MM.1S (cell line): Measurements from ENCODE around the gene CALML5.

Experiments used
- DNase-seq: peaks from one replicate; pipeline ENCODE4 v3.0.0-alpha.2; 2015
- H2AFZ ChIP-seq: fragments of 300-600 bp; sonication (generic); 2 replicates; pipeline ENCODE4 v1.6.0; 2016; ENCODE audit warnings: antibody characterized with exemption, low read length
- H3F3A ChIP-seq: fragments of 300-600 bp; sonication (generic); 2 replicates; pipeline ENCODE4 v1.6.1; 2016; ENCODE audit warnings: mild to moderate bottlenecking, antibody characterized with exemption, low read length, moderate library complexity, mixed read lengths; ENCODE audit not compliant: insufficient read depth
- H3K27ac ChIP-seq: fragments of 300-600 bp; sonication (generic); 2 replicates; pipeline ENCODE4 v1.5.1; 2016; ENCODE audit warnings: mild to moderate bottlenecking, low read length
- H3K27me3 ChIP-seq: fragments of 300-600 bp; sonication (generic); replicated peaks from 2 replicates; pipeline ENCODE4 v1.6.0; 2016; ENCODE audit warnings: low read length; ENCODE audit not compliant: insufficient read depth
- H3K36me3 ChIP-seq: fragments of 300-600 bp; sonication (generic); replicated peaks from 2 replicates; pipeline ENCODE4 v1.6.1; 2016; ENCODE audit warnings: mild to moderate bottlenecking, low read length, mixed read lengths; ENCODE audit not compliant: insufficient read depth
- H3K4me1 ChIP-seq: fragments of 300-600 bp; sonication (generic); 2 replicates; pipeline ENCODE4 v1.6.1; 2016; ENCODE audit warnings: low read length, mixed read lengths
- H3K4me2 ChIP-seq: fragments of 300-600 bp; sonication (generic); 2 replicates; pipeline ENCODE4 v1.6.0; 2016; ENCODE audit warnings: low read depth, low read length
- H3K4me3 ChIP-seq: fragments of 300-600 bp; sonication (generic); 2 replicates; pipeline ENCODE4 v1.5.1; 2016; ENCODE audit warnings: low read length, mixed read lengths
- H3K79me2 ChIP-seq: fragments of 300-600 bp; sonication (generic); 2 replicates; pipeline ENCODE4 v1.6.1; 2016; ENCODE audit warnings: mixed run types, low read length, mixed read lengths
- H3K9ac ChIP-seq: fragments of 300-600 bp; sonication (generic); 2 replicates; pipeline ENCODE4 v1.6.1; 2016; ENCODE audit warnings: low read length, mixed read lengths
- H3K9me2 ChIP-seq: fragments of 300-600 bp; sonication (generic); replicated peaks from 2 replicates; pipeline ENCODE4 v1.6.1; 2016; ENCODE audit warnings: mild to moderate bottlenecking, low read length, mixed read lengths; ENCODE audit not compliant: insufficient read depth
- H3K9me3 ChIP-seq: fragments of 300-600 bp; sonication (generic); replicated peaks from 2 replicates; pipeline ENCODE4 v1.6.1; 2016; ENCODE audit warnings: mild to moderate bottlenecking, low read length, mixed read lengths; ENCODE audit not compliant: insufficient read depth
- H4K20me1 ChIP-seq: fragments of 300-600 bp; sonication (generic); 2 replicates; pipeline ENCODE4 v1.6.1; 2016; ENCODE audit warnings: mild to moderate bottlenecking, low read length, moderate library complexity, mixed read lengths; ENCODE audit not compliant: insufficient read depth
- EZH2 ChIP-seq: fragments of 300-600 bp; sonication (generic); optimal IDR thresholded peaks from 2 replicates; pipeline ENCODE3; 2017; ENCODE audit warnings: low read depth, mild to moderate bottlenecking, antibody characterized with exemption, low read length, mixed read lengths
- EZH2phosphoT487 ChIP-seq: fragments of 300-600 bp; sonication (generic); IDR thresholded peaks from 2 replicates; pipeline ENCODE4 v1.6.1; 2018; ENCODE audit warnings: antibody characterized with exemption, low read length
- TF ChIP-seq, protein P1 (sequence below): fragments of 300-600 bp; sonication (generic); IDR thresholded peaks from 2 replicates; pipeline ENCODE4 v1.5.1; 2016; ENCODE audit warnings: antibody characterized with exemption, low read length, mixed read lengths

The CALML5 gene

DNA sequence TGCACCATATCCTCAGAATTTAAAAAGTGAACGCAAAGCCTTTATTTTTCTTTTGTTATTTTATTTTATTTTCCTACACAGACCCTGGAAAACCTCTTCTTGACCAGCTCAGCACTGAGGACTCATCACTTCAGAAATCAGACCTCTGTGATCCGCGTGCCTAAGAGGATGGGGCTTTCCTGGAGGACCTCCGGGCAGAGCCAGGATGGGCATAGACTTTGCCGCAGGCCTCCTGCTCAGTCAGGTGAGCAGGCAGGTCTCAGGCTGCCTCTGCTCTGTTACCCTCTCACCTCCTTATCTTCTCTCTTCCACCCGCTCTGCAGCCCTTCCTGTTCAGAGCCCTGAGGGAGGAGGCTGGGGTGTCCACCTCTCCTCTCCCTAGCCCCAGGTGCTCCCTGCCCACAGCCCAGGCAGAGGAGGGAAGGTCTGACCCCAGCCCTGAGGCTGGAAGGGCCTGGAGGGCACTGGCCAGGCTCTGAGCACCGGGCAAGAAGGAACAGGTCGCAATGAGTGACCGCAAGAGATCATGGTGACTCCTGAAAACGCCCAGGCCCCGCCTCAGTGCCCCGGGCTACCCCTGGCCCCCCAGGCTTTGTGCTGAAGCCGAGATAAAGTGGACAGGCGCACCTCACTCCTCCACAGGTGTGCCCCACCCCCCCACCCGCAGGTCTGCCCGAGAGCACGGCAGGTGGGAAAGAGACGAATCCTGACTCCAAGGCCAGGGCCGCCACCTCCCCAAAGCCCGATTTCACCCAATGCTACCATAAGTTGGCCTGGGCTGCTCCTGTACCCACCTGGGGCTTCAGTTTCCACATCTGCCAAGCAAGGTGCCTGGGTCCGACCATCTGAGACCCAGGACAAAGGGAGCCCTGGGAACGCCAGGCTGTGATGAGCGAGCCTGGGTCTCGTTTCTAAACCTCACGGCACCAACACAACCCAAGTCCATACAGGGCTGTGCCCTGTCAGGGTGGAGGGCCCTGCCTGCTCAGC lies 2.8 kb downstream of the CALML5 start:
- TF ChIP-seq EZH2phosphoT487 (no peak), EZH2 (no peak)
- TF ChIP-seq, protein P1, sequence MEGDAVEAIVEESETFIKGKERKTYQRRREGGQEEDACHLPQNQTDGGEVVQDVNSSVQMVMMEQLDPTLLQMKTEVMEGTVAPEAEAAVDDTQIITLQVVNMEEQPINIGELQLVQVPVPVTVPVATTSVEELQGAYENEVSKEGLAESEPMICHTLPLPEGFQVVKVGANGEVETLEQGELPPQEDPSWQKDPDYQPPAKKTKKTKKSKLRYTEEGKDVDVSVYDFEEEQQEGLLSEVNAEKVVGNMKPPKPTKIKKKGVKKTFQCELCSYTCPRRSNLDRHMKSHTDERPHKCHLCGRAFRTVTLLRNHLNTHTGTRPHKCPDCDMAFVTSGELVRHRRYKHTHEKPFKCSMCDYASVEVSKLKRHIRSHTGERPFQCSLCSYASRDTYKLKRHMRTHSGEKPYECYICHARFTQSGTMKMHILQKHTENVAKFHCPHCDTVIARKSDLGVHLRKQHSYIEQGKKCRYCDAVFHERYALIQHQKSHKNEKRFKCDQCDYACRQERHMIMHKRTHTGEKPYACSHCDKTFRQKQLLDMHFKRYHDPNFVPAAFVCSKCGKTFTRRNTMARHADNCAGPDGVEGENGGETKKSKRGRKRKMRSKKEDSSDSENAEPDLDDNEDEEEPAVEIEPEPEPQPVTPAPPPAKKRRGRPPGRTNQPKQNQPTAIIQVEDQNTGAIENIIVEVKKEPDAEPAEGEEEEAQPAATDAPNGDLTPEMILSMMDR: no peak
- H3K4me2 ChIP-seq: no peak overlapping the region
- no peaks in the 10 kb centered on the region for H3K9me3 ChIP-seq
- H3K27me3 ChIP-seq: peaks cover 19% of the 10 kb centered on the region
- H3F3A ChIP-seq: no peaks in the 10 kb centered on the region
- no peaks in the 10 kb centered on the region for H3K79me2 ChIP-seq
- H3K27ac ChIP-seq: no peak overlapping the region
- H3K9ac ChIP-seq: no peak overlapping the region
- H3K4me1 ChIP-seq: no peaks in the 10 kb centered on the region
- H3K36me3 ChIP-seq: no peaks in the 10 kb centered on the region
- no peaks in the 10 kb centered on the region for H4K20me1 ChIP-seq
- H2AFZ ChIP-seq: no peak overlapping the region
- H3K9me2 ChIP-seq: no peaks in the 10 kb centered on the region
- H3K4me3 ChIP-seq: no peak overlapping the region
- DNase-seq: no peak

DNA sequence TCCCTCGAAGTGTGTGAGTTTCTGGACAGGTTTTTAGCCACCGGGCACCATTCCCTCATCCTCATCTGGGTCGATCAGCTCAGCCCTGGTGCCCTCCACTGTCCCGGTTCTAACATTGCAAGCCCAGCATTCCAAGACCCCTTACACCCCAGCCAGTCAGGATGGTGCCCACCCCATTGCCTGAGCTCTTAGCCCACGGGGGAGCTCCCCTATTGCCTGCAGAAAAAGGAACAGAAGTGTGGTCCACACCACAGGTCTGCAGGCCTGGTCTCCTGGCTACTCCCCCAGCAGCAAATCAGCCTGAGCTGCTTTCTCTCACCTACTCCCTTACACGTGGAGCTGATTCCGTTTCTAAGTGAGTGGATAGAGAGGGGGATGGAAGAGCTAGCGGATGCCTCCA lies 4.8 kb downstream of the CALML5 start:
- H3K27ac ChIP-seq: no peak overlapping the region
- no peak overlapping the region for H3K9ac ChIP-seq
- H2AFZ ChIP-seq: no peak overlapping the region
- H3K9me2 ChIP-seq: no peaks in the 10 kb centered on the region
- no peak overlapping the region for H3K4me3 ChIP-seq
- peaks cover 7% of the 10 kb centered on the region; the same call in 1 of the 2 replicates for H3K27me3 ChIP-seq
- H3K4me2 ChIP-seq: no peak overlapping the region
- no peaks in the 10 kb centered on the region for H3K79me2 ChIP-seq
- TF ChIP-seq EZH2phosphoT487 (no peak), EZH2 (no peak)
- TF ChIP-seq, protein P1: no peak
- H4K20me1 ChIP-seq: no peaks in the 10 kb centered on the region
- no peaks in the 10 kb centered on the region for H3F3A ChIP-seq
- H3K4me1 ChIP-seq: no peaks in the 10 kb centered on the region
- H3K9me3 ChIP-seq: no peaks in the 10 kb centered on the region
- DNase-seq: no peak
- H3K36me3 ChIP-seq: no peaks in the 10 kb centered on the region

DNA sequence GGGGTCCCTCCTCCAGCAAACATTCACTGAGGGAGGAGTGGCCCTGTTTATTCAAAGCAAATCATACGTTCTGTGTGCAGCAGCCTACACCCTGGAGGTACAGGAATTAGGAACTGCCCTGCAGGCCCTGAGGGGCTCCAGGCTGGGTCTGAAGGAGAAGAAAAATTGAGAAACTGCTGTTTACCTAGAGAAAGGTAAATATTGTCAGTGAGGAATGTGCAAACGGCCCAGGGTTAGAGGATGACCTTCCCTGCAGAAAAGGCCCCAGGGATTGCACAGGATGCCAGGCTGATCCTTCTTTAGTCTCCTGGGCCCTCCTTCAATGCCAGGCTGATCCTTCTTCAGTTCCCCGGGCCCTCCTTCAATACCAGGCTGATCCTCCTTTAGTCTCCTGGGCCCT lies 5.7 kb downstream of the CALML5 start:
- H4K20me1 ChIP-seq: no peaks in the 10 kb centered on the region
- H3K9me3 ChIP-seq: no peaks in the 10 kb centered on the region
- H3K27ac ChIP-seq: no peak overlapping the region
- H3K4me3 ChIP-seq: no peak overlapping the region
- no peak overlapping the region for H3K4me2 ChIP-seq
- H3K9me2 ChIP-seq: no peaks in the 10 kb centered on the region
- no peaks in the 10 kb centered on the region for H3K79me2 ChIP-seq
- no peak overlapping the region for H2AFZ ChIP-seq
- no peaks in the 10 kb centered on the region for H3K36me3 ChIP-seq
- no peak overlapping the region for H3K9ac ChIP-seq
- no peaks in the 10 kb centered on the region for H3K4me1 ChIP-seq
- TF ChIP-seq EZH2phosphoT487 (no peak), EZH2 (no peak)
- TF ChIP-seq, protein P1: no peak
- DNase-seq: no peak
- no peaks in the 10 kb centered on the region for H3K27me3 ChIP-seq
- no peaks in the 10 kb centered on the region for H3F3A ChIP-seq
